SK-N-SH (cell line): Measurements from ENCODE around the gene SYNE1.

Source experiments
- MXI1 ChIP-seq: IDR thresholded peaks from 2 replicates; pipeline ENCODE4 v1.6.1; 2012; ENCODE audit warnings: mild to moderate bottlenecking, low read depth, low read length, improper control_type of control experiment
- NRF1 ChIP-seq: IDR thresholded peaks from 2 replicates; pipeline ENCODE4 v1.6.1; 2012; ENCODE audit warnings: low read depth, mild to moderate bottlenecking, low read length
- POLR2AphosphoS5 ChIP-seq: IDR thresholded peaks from 2 replicates; pipeline ENCODE4 v1.6.1; 2012; ENCODE audit warnings: low read depth, low read length
- YY1 ChIP-seq: IDR thresholded peaks from 2 replicates; pipeline ENCODE4 v1.4.0; 2012; ENCODE audit warnings: low read depth, mild to moderate bottlenecking
- TF ChIP-seq, protein P1 (sequence below): fragments of 200-600 bp; sonication (generic); IDR thresholded peaks from 2 replicates; pipeline ENCODE4 v1.6.1; 2017; ENCODE audit warnings: antibody characterized with exemption, mild to moderate bottlenecking, moderate library complexity
- TF ChIP-seq, protein P2 (sequence below): IDR thresholded peaks from 2 replicates; pipeline ENCODE4 v1.4.0; 2012; ENCODE audit warnings: low read depth, borderline replicate concordance

DNA sequence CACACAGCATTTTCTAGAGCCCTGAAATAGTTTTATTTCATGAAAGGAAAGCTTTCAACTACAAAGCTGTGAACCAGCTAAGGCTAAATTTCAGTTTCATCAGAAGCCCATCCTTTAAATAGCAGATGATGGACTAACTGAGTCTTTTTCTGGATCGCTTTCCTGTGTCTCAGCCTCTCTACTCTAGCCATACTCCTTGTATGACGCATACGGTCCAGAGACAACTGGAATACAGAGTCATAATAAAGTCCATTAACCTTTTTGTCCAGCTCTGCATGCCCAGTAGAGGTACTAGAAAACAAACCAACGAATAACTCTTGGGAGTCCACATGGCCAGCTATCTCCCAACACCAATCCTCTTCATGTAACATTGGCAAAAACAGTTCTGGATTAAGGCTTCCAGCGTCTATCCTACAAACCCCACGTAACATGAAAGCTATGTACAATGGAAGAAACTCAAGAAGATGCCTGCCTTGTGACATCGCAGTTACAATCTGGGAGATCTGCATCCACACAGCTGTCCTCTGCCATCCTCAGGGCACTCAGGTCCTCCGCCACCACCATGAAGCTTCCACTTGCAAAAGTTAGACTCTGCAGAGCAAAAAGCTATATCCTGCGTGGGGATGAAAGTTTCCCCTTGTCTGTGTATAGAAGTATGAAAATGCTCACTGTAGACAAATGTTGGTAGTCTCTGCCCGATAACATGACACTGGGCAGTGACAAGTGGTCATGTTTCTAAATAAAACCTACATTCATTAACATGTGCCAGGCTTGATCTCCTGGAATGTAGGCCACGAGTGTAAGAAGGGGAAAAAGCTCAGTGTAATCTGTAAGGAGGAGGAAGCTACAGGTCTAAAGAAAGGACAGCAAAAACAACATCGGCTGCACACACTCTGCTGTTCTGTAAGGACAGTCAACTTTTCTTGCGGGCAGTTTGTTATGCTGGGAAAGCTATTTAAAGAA is 469.2 kb downstream of the SYNE1 start:
- TF ChIP-seq, protein P1, sequence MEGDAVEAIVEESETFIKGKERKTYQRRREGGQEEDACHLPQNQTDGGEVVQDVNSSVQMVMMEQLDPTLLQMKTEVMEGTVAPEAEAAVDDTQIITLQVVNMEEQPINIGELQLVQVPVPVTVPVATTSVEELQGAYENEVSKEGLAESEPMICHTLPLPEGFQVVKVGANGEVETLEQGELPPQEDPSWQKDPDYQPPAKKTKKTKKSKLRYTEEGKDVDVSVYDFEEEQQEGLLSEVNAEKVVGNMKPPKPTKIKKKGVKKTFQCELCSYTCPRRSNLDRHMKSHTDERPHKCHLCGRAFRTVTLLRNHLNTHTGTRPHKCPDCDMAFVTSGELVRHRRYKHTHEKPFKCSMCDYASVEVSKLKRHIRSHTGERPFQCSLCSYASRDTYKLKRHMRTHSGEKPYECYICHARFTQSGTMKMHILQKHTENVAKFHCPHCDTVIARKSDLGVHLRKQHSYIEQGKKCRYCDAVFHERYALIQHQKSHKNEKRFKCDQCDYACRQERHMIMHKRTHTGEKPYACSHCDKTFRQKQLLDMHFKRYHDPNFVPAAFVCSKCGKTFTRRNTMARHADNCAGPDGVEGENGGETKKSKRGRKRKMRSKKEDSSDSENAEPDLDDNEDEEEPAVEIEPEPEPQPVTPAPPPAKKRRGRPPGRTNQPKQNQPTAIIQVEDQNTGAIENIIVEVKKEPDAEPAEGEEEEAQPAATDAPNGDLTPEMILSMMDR, result no peak
- TF ChIP-seq, protein P2, sequence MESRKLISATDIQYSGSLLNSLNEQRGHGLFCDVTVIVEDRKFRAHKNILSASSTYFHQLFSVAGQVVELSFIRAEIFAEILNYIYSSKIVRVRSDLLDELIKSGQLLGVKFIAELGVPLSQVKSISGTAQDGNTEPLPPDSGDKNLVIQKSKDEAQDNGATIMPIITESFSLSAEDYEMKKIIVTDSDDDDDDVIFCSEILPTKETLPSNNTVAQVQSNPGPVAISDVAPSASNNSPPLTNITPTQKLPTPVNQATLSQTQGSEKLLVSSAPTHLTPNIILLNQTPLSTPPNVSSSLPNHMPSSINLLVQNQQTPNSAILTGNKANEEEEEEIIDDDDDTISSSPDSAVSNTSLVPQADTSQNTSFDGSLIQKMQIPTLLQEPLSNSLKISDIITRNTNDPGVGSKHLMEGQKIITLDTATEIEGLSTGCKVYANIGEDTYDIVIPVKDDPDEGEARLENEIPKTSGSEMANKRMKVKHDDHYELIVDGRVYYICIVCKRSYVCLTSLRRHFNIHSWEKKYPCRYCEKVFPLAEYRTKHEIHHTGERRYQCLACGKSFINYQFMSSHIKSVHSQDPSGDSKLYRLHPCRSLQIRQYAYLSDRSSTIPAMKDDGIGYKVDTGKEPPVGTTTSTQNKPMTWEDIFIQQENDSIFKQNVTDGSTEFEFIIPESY, result no peak
- TF ChIP-seq MXI1 (no peak), YY1 (no peak), POLR2AphosphoS5 (no peak), NRF1 (no peak)
